GM23338 (cell line): ENCODE results near the gene SIRT7. TPM values are rescaled to one million over a fixed set of nuclear protein-coding genes. Genes with fewer than 3 reads are reported as not detected.

Experiments
- ATAC-seq: fragments of 200-7000 bp; cut with Tn5 transposase; 3 replicates; pipeline ENCODE4 v1.9.1; 2020
- DNase-seq: peaks from one replicate; pipeline ENCODE4 v3.0.0-alpha.2; 2015; ENCODE audit warnings: low spot score
- H2AFZ ChIP-seq: fragments of 200-600 bp; sonication (generic); 2 replicates; pipeline ENCODE4 v1.8.0; 2016; ENCODE audit warnings: antibody characterized with exemption, mild to moderate bottlenecking, moderate library complexity
- H3F3A ChIP-seq: fragments of 200-600 bp; sonication (generic); replicated peaks from 2 replicates; pipeline ENCODE4 v1.8.0; 2017; ENCODE audit warnings: antibody characterized with exemption, mixed run types, low read depth
- H3K27ac ChIP-seq: fragments of 200-600 bp; sonication (generic); 2 replicates; pipeline ENCODE4 v1.6.1; 2016; ENCODE audit warnings: low read depth
- H3K27me3 ChIP-seq: fragments of 200-600 bp; sonication (generic); 2 replicates; pipeline ENCODE4 v1.8.0; 2016; ENCODE audit warnings: mild to moderate bottlenecking, mixed run types, moderate library complexity; ENCODE audit not compliant: insufficient read depth
- H3K36me3 ChIP-seq: fragments of 200-600 bp; sonication (generic); 2 replicates; pipeline ENCODE4 v1.8.0; 2016; ENCODE audit warnings: mild to moderate bottlenecking; ENCODE audit not compliant: insufficient read depth
- H3K4me1 ChIP-seq: fragments of 200-600 bp; sonication (generic); 2 replicates; pipeline ENCODE4 v1.8.0; 2016; ENCODE audit warnings: mild to moderate bottlenecking, moderate library complexity; ENCODE audit not compliant: insufficient read depth
- H3K4me2 ChIP-seq: fragments of 200-600 bp; sonication (generic); 2 replicates; pipeline ENCODE4 v1.7.1; 2017; ENCODE audit warnings: mixed run types
- H3K4me3 ChIP-seq: fragments of 200-600 bp; sonication (generic); 2 replicates; pipeline ENCODE4 v1.6.1; 2016; ENCODE audit warnings: mixed run types
- H3K79me2 ChIP-seq: fragments of 200-600 bp; sonication (generic); replicated peaks from 2 replicates; pipeline ENCODE4 v1.8.0; 2017; ENCODE audit warnings: mild to moderate bottlenecking; ENCODE audit not compliant: insufficient read depth
- H3K9me2 ChIP-seq: fragments of 200-600 bp; sonication (generic); 2 replicates; pipeline ENCODE4 v1.8.0; 2017; ENCODE audit not compliant: insufficient read depth
- H4K20me1 ChIP-seq: fragments of 200-600 bp; sonication (generic); replicated peaks from 2 replicates; pipeline ENCODE4 v1.8.0; 2017; ENCODE audit warnings: mild to moderate bottlenecking; ENCODE audit not compliant: insufficient read depth
- H3K27ac Mint-ChIP-seq: 2 replicates; pipeline ENCODE4 v1.8.0; 2020; ENCODE audit warnings: inconsistent platforms, mild to moderate bottlenecking, moderate library complexity, mixed read lengths
- H3K27me3 Mint-ChIP-seq: 3 replicates; pipeline ENCODE4 v1.8.0; 2022; ENCODE audit warnings: low read depth, mild to moderate bottlenecking, moderate library complexity, mixed read lengths, inconsistent platforms; ENCODE audit not compliant: insufficient read depth, poor library complexity
- H3K36me3 Mint-ChIP-seq: 3 replicates; pipeline ENCODE4 v1.8.0; 2021; ENCODE audit warnings: low read depth, mild to moderate bottlenecking, inconsistent platforms, moderate library complexity, mixed read lengths
- H3K4me1 Mint-ChIP-seq: 3 replicates; pipeline ENCODE4 v1.8.0; 2020; ENCODE audit warnings: mild to moderate bottlenecking, inconsistent platforms, mixed read lengths
- H3K4me3 Mint-ChIP-seq: 3 replicates; pipeline ENCODE4 v1.8.0; 2021; ENCODE audit warnings: moderate library complexity, mild to moderate bottlenecking, inconsistent platforms, mixed read lengths
- H3K9me3 Mint-ChIP-seq: 3 replicates; pipeline ENCODE4 v1.8.0; 2020; ENCODE audit warnings: moderate library complexity, mild to moderate bottlenecking, inconsistent platforms, mixed read lengths
- EZH2 ChIP-seq: fragments of 200-600 bp; sonication (generic); IDR thresholded peaks from one replicate; pipeline ENCODE4 v1.8.0; 2017; ENCODE audit warnings: antibody characterized with exemption, mild to moderate bottlenecking, low read depth; ENCODE audit not compliant: unreplicated experiment
- EZH2phosphoT487 ChIP-seq: fragments of 200-600 bp; sonication (generic); IDR thresholded peaks from one replicate; pipeline ENCODE4 v1.8.1; 2018; ENCODE audit warnings: antibody characterized with exemption; ENCODE audit not compliant: unreplicated experiment
- JUNB ChIP-seq: IDR thresholded peaks from one replicate; pipeline ENCODE4 v1.6.1; 2016; ENCODE audit warnings: antibody characterized with exemption; ENCODE audit not compliant: unreplicated experiment
- NANOG ChIP-seq: IDR thresholded peaks from 2 replicates; pipeline ENCODE4 v1.6.1; 2016; ENCODE audit warnings: antibody characterized with exemption, borderline replicate concordance
- POLR2AphosphoS5 ChIP-seq: IDR thresholded peaks from 2 replicates; pipeline ENCODE4 v1.6.1; 2016; ENCODE audit warnings: antibody characterized with exemption, low read depth
- STAT1 ChIP-seq: IDR thresholded peaks from one replicate; pipeline ENCODE4 v1.6.1; 2016; ENCODE audit warnings: antibody characterized with exemption; ENCODE audit not compliant: unreplicated experiment
- ZNF114 ChIP-seq: fragments of 250-450 bp; sonication (Bioruptor Pico); IDR thresholded peaks from 2 replicates; pipeline ENCODE4 v1.5.0; 2020; ENCODE audit warnings: mild to moderate bottlenecking, moderate library complexity
- polyA plus RNA-seq: library from polyadenylated mRNA; unstranded; fragments of >200 nt; fragmentation: Nextera tagmentation; extraction: Ambion mirVana; gene quantifications from 2 replicates; pipeline ENCODE4 v1.2.1, GENCODE V29; 2016
- total RNA-seq: library from RNA; depleted of rRNA; stranded (reverse); fragments of >200 nt; shearing (Covaris generic); gene quantifications from 2 replicates; pipeline ENCODE4 v1.2.3, GENCODE V29; 2014
- TF ChIP-seq, protein P1 (sequence below): fragments of 250-450 bp; sonication (Bioruptor Pico); IDR thresholded peaks from 2 replicates; pipeline ENCODE4 v1.5.0; 2020; ENCODE audit warnings: mild to moderate bottlenecking, moderate library complexity
- TF ChIP-seq, protein P2 (sequence below): IDR thresholded peaks from one replicate; pipeline ENCODE4 v1.6.1; 2018; ENCODE audit warnings: antibody characterized with exemption; ENCODE audit not compliant: unreplicated experiment

The SIRT7 gene
- total and polyA plus RNA-seq, 2 experiments from 2014 or later = 16.3 to 20.8 TPM

DNA sequence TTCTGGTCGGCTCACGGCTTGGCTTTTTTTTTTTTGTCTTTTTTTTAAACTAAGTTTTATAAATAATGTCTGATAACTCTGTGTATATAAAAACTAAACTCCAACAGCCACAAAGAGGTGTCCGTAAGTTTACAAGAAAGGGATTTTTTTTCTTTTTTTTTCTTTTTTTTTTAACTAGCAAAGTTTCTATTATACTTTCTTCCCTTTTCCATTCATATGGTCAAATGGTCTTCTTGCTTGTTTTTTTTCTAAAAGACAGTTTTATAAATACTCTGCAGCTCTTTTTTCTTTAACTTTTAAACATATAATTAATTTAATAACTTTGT, 3.5 kb upstream of the SIRT7 start:
- no peak overlapping the region for H3K4me2 ChIP-seq
- H3K4me3 ChIP-seq = no peak overlapping the region
- Mint-ChIP-seq H3K27ac (no peak overlapping the region), H3K27me3 (peaks cover 38% of the 10 kb centered on the region), H3K4me1 (peaks cover 55% of the 10 kb centered on the region), H3K4me3 (no peak overlapping the region), H3K9me3 (no peaks in the 10 kb centered on the region; the same call in 2 of the 3 replicates), H3K36me3 (peaks cover 36% of the 10 kb centered on the region)
- no peaks in the 10 kb centered on the region for H3K9me2 ChIP-seq
- peaks cover 80% of the 10 kb centered on the region for H3K79me2 ChIP-seq
- no peak overlapping the region for H2AFZ ChIP-seq
- DNase-seq (no peak), ATAC-seq (no peak)
- no peak for TF ChIP-seq POLR2AphosphoS5
- TF ChIP-seq, protein P1, sequence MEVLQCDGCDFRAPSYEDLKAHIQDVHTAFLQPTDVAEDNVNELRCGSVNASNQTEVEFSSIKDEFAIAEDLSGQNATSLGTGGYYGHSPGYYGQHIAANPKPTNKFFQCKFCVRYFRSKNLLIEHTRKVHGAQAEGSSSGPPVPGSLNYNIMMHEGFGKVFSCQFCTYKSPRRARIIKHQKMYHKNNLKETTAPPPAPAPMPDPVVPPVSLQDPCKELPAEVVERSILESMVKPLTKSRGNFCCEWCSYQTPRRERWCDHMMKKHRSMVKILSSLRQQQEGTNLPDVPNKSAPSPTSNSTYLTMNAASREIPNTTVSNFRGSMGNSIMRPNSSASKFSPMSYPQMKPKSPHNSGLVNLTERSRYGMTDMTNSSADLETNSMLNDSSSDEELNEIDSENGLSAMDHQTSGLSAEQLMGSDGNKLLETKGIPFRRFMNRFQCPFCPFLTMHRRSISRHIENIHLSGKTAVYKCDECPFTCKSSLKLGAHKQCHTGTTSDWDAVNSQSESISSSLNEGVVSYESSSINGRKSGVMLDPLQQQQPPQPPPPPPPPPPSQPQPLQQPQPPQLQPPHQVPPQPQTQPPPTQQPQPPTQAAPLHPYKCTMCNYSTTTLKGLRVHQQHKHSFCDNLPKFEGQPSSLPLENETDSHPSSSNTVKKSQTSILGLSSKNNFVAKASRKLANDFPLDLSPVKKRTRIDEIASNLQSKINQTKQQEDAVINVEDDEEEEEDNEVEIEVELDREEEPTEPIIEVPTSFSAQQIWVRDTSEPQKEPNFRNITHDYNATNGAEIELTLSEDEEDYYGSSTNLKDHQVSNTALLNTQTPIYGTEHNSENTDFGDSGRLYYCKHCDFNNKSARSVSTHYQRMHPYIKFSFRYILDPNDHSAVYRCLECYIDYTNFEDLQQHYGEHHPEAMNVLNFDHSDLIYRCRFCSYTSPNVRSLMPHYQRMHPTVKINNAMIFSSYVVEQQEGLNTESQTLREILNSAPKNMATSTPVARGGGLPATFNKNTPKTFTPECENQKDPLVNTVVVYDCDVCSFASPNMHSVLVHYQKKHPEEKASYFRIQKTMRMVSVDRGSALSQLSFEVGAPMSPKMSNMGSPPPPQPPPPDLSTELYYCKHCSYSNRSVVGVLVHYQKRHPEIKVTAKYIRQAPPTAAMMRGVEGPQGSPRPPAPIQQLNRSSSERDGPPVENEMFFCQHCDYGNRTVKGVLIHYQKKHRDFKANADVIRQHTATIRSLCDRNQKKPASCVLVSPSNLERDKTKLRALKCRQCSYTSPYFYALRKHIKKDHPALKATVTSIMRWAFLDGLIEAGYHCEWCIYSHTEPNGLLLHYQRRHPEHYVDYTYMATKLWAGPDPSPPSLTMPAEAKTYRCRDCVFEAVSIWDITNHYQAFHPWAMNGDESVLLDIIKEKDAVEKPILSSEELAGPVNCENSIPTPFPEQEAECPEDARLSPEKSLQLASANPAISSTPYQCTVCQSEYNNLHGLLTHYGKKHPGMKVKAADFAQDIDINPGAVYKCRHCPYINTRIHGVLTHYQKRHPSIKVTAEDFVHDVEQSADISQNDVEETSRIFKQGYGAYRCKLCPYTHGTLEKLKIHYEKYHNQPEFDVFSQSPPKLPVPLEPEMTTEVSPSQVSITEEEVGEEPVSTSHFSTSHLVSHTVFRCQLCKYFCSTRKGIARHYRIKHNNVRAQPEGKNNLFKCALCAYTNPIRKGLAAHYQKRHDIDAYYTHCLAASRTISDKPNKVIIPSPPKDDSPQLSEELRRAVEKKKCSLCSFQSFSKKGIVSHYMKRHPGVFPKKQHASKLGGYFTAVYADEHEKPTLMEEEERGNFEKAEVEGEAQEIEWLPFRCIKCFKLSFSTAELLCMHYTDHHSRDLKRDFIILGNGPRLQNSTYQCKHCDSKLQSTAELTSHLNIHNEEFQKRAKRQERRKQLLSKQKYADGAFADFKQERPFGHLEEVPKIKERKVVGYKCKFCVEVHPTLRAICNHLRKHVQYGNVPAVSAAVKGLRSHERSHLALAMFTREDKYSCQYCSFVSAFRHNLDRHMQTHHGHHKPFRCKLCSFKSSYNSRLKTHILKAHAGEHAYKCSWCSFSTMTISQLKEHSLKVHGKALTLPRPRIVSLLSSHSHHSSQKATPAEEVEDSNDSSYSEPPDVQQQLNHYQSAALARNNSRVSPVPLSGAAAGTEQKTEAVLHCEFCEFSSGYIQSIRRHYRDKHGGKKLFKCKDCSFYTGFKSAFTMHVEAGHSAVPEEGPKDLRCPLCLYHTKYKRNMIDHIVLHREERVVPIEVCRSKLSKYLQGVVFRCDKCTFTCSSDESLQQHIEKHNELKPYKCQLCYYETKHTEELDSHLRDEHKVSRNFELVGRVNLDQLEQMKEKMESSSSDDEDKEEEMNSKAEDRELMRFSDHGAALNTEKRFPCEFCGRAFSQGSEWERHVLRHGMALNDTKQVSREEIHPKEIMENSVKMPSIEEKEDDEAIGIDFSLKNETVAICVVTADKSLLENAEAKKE (CRISPR knock-in tag) = no peak
- no peak for TF ChIP-seq JUNB
- TF ChIP-seq, protein P2, sequence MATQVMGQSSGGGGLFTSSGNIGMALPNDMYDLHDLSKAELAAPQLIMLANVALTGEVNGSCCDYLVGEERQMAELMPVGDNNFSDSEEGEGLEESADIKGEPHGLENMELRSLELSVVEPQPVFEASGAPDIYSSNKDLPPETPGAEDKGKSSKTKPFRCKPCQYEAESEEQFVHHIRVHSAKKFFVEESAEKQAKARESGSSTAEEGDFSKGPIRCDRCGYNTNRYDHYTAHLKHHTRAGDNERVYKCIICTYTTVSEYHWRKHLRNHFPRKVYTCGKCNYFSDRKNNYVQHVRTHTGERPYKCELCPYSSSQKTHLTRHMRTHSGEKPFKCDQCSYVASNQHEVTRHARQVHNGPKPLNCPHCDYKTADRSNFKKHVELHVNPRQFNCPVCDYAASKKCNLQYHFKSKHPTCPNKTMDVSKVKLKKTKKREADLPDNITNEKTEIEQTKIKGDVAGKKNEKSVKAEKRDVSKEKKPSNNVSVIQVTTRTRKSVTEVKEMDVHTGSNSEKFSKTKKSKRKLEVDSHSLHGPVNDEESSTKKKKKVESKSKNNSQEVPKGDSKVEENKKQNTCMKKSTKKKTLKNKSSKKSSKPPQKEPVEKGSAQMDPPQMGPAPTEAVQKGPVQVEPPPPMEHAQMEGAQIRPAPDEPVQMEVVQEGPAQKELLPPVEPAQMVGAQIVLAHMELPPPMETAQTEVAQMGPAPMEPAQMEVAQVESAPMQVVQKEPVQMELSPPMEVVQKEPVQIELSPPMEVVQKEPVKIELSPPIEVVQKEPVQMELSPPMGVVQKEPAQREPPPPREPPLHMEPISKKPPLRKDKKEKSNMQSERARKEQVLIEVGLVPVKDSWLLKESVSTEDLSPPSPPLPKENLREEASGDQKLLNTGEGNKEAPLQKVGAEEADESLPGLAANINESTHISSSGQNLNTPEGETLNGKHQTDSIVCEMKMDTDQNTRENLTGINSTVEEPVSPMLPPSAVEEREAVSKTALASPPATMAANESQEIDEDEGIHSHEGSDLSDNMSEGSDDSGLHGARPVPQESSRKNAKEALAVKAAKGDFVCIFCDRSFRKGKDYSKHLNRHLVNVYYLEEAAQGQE = no peak
- TF ChIP-seq EZH2 = no peak
- TF ChIP-seq STAT1 = no peak
- TF ChIP-seq ZNF114 (CRISPR knock-in tag) = no peak
- no peak for TF ChIP-seq EZH2phosphoT487
- no peak for TF ChIP-seq NANOG
- H3K36me3 ChIP-seq = no peaks in the 10 kb centered on the region; the same call in 1 of the 2 replicates
- H3K4me1 ChIP-seq = peaks cover 36% of the 10 kb centered on the region
- H3K27me3 ChIP-seq = no peaks in the 10 kb centered on the region
- H3K27ac ChIP-seq = no peak overlapping the region
- H3F3A ChIP-seq = peaks cover 41% of the 10 kb centered on the region
- peaks cover 19% of the 10 kb centered on the region for H4K20me1 ChIP-seq
